AG04450 (cell line): ENCODE measurements around the gene IGHMBP2. TPM values are rescaled to one million over a fixed set of nuclear protein-coding genes. Genes with fewer than 3 reads are reported as not detected.

Experiments
- CTCF ChIA-PET: fragments of 300-600, 350-600 bp; formaldehyde crosslinking; extraction: SDS; loops from one replicate; lab custom pipeline; 2022; ENCODE audit warnings: antibody characterized with exemption, inconsistent platforms; lab: Charles Lee
- POLR2A ChIA-PET: fragments of 350-600 bp; formaldehyde crosslinking; extraction: SDS; loops from one replicate; lab custom pipeline; 2021; ENCODE audit warnings: antibody characterized with exemption, inconsistent platforms; lab: Yijun Ruan, JAX
- DNase-seq: peaks from one replicate; pipeline ENCODE4 v3.0.0-alpha.2; 2011; ENCODE audit warnings: low read depth, low spot score
- H3K27ac ChIP-seq: one replicate; pipeline ENCODE4 v1.5.1; 2012; ENCODE audit warnings: low read depth, low read length, control low read depth
- H3K27me3 ChIP-seq: one replicate; pipeline ENCODE4 v1.6.0; 2012; ENCODE audit warnings: low read length; ENCODE audit not compliant: control insufficient read depth, insufficient read depth
- H3K4me3 ChIP-seq: 2 replicates; pipeline ENCODE4 v1.5.1; 2011; ENCODE audit warnings: mild to moderate bottlenecking, low read depth, low read length, control low read depth
- H3K9me3 ChIP-seq: 2 replicates; pipeline ENCODE4 v1.5.1; 2012; ENCODE audit warnings: low read length; ENCODE audit not compliant: control insufficient read depth, insufficient read depth
- CTCF ChIP-seq: IDR thresholded peaks from 2 replicates; pipeline ENCODE4 v1.5.1; 2011; ENCODE audit warnings: low read depth, low read length, control low read depth, inconsistent platforms
- polyA plus RNA-seq: library from polyadenylated mRNA; depleted of rRNA; stranded (reverse); fragments of >200 nt; gene quantifications from 2 replicates; pipeline ENCODE4 v1.2.3, GENCODE V29; 2011

Gene IGHMBP2
- polyA plus RNA-seq, 1 experiment, result 8.7 TPM

- Histone ChIP-seq H3K27me3 (peaks cover 11% of the 10 kb centered on the region), H3K9me3 (peaks cover 7% of the 10 kb centered on the region), H3K4me3 (no peak overlapping the region), H3K27ac (no peak overlapping the region)
- CTCF ChIA-PET, result no interaction called here
- POLR2A ChIA-PET, result no interaction called here
- no peak for DNase-seq
- no peak for TF ChIP-seq CTCF
These were observed 56.8 kb downstream of the IGHMBP2 start for GRCh38 chr11:68960294-68961071.

- Histone ChIP-seq H3K27me3 (peaks cover 17% of the 10 kb centered on the region), H3K4me3 (no peak overlapping the region), H3K27ac (no peak overlapping the region), H3K9me3 (peaks cover 7% of the 10 kb centered on the region)
- CTCF ChIA-PET, result no interaction called here
- POLR2A ChIA-PET, result no interaction called here
- TF ChIP-seq CTCF, result no peak
- no peak for DNase-seq
These were observed 57.6 kb downstream of the IGHMBP2 start for GRCh38 chr11:68961245-68961644.

- H3K9me3 ChIP-seq, result peaks cover 7% of the 10 kb centered on the region
- ChIA-PET CTCF (interaction anchor here (0.6 kb wide), 1 partner anchor 787 kb away, joined by 4 read pairs; no protein-coding TSS in a partner anchor), POLR2A (no interaction called here)
- TF ChIP-seq CTCF, result no peak
- no peak overlapping the region for H3K4me3 ChIP-seq
- peaks cover 17% of the 10 kb centered on the region for H3K27me3 ChIP-seq
- no peak overlapping the region for H3K27ac ChIP-seq
- no peak for DNase-seq
These were observed 59.0 kb downstream of the IGHMBP2 start for GRCh38 chr11:68962527-68963250.

- CTCF ChIA-PET, result no interaction called here
- POLR2A ChIA-PET, result no interaction called here
- TF ChIP-seq CTCF, result no peak
- H3K9me3 ChIP-seq, result peaks cover 7% of the 10 kb centered on the region
- H3K4me3 ChIP-seq, result no peak overlapping the region
- no peak overlapping the region for H3K27ac ChIP-seq
- no peak for DNase-seq
- peaks cover 18% of the 10 kb centered on the region for H3K27me3 ChIP-seq
These were observed 60.1 kb downstream of the IGHMBP2 start for GRCh38 chr11:68963779-68964178.
